HPDE6-E6E7 (cell line): ENCODE data around the gene CDC14A.

ENCODE experiments used
- DNase-seq: peaks from one replicate; pipeline ENCODE4 v3.0.0; 2011; ENCODE audit warnings: missing footprints; ENCODE audit errors: extremely low spot score

Gene CDC14A

GRCh38 chr1:100494393-100495084 is 142.2 kb downstream of the CDC14A start:
- no peak for DNase-seq

- DNase-seq = no peak
These were observed 144.6 kb downstream of the CDC14A start for GRCh38 chr1:100496896-100497295.

DNA sequence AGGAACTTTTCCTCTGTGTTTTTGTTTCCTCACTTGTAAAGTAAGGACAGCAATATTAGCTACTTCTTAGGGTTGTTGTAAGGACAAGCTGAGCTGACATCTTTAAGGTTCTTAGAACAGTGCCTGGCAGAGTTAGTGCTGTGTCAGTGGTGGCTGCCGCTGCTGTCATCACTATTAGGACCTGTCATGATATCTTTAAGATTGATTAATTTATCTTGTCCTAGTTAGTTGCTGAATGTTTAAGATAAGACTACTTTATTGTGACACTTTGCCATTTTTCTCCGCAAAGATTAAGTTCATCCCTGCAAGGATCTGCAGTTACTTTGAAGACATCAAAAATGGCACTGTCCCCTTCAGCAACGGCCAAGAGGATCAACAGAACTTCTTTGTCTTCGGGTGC is 145.5 kb downstream of the CDC14A start:
- DNase-seq = no peak

GRCh38 chr1:100499194-100499811 is 147.0 kb downstream of the CDC14A start:
- no peak for DNase-seq

GRCh38 chr1:100502052-100502792 is 149.9 kb downstream of the CDC14A start:
- DNase-seq = no peak

- no peak for DNase-seq
These were observed 153.9 kb downstream of the CDC14A start for GRCh38 chr1:100506217-100506616.

DNA sequence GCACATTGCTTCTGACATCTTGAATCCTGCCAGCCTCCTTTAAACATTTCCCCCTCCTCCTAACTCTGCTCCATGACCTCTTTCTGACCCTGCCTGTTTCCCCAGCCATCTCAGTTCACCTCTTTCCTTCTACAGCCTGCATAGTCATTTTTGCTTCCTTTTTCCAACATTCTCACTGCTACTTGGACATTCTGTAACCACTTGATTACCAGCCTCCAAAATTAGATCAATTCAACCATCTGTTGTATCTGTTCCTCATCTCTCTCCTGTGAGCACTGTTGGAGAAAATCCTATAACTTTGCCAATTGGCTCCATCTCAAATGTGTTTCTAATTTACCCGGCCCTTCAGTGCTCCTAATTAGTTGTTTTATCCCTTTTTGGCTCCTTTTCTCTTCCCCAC is 158.1 kb downstream of the CDC14A start:
- no peak for DNase-seq

DNA sequence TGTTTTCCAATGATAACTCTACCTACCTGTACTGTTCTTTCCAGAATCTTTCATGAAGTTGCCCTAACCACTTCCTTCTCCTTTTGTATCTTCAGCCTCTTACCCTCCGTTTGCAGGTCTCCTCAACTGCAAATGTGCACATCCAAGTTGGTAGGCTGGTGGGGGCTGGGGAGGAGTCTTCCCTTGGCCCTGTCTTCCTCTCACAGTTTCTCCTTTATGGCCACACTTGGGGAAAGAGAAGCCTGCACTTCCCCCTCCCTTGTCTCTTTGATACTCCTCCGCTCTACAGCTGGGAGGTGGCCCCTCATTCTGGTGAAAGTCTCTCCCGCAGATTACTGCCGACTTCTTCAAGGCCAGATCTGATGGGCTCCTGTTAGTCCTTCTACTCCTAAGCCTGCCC is 158.8 kb downstream of the CDC14A start:
- no peak for DNase-seq

DNA sequence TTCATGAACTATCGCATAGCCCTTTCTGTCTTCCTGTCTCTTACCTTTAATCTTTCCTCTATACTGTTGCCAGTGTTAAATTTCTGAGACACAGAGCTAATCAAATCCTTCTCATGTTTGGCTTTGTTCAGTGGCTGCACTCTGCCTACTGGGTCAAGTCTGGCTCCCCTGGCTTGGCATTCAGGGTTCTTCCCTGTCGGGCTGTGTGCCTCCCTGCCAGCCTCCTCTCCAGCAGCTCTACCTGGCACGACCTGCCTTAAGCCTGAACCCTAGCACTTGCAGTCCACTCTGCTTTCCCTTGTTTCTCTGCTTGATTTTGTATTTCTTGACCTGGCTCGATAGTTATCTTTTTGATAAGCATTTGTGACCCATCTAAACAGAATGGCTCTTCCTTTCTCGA is 159.5 kb downstream of the CDC14A start:
- DNase-seq = no peak

DNA sequence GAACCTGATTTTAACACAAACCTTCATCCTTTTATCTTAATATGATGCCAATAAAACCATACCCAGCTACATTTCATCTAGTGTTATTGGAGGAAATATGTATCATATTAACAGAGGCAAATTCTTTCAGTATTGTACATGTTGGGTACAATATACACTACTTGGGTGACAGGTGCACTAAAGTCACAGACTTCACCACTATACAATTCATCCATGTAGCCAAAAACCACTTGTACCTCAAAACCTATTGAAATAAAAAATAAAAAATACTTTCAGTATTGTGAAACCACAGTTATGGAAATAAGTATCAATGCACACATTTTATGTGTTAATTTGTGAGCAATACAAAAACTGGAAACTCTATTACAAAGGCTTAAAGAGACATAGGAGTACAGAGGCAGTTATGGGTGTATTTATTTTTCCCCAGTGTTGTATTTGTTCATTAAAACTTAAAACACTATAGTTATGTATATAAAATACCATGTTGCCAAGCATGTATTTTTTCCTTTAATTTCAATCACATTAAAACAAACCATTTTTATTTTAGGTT is 160.6 kb downstream of the CDC14A start:
- no peak for DNase-seq

DNA sequence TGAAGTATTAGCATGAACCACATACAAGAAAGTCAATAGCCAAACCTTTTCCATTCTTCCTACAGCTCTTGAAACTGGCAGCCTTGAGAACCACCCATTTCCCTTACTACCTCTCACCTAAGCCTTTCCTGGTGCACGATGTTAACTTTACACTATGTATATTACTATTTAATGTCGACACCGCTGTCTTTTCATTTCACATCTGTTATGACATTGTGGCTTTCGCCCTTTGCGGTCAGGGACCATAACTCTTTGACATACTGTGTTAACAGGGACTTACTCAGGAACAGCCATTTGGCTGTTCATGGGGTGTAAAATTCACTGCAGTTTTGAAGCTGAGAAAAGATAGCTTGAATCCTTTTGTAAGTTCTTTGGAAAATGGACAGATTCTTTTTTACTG is 164.6 kb downstream of the CDC14A start:
- no peak for DNase-seq

DNA sequence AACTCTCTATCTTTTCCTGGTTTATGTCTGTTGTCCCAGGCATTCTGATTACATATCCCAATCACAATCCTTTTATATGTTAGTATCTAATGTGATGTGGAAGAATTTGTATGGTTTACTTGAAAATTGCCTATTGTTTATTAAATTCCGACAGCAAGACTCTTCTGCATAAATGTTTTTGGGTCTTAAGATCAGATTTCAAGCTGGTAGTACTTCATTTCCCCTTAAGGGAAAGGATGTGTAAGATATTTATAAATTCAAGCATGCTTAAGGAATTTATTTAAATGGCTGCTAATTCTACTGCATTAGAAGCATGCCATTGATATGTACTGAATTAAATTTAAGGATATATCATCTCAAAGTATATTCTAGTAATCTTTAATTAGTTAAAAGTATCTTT is 165.2 kb downstream of the CDC14A start:
- no peak for DNase-seq

DNA sequence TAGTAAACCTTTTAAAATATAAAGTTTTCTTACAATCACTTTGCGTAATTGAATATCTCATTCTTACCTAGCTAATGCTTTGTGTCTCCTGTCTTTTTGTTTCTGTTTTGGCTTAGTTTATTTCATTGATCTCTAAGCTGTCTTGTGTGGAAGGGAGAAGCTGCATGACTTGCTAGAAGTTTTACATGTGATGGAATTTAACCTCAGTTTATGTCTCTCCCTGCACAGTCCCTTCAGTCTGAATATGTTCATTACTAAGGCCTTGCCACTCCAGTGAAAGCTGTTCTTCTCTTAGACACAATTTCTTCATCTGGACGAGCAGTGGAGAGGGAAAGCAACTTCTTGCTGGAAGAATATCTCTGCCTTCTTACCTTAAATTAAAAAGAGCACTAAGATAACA is 165.7 kb downstream of the CDC14A start:
- DNase-seq = no peak

GRCh38 chr1:100523038-100523652 is 170.8 kb downstream of the CDC14A start:
- DNase-seq = no peak

DNA sequence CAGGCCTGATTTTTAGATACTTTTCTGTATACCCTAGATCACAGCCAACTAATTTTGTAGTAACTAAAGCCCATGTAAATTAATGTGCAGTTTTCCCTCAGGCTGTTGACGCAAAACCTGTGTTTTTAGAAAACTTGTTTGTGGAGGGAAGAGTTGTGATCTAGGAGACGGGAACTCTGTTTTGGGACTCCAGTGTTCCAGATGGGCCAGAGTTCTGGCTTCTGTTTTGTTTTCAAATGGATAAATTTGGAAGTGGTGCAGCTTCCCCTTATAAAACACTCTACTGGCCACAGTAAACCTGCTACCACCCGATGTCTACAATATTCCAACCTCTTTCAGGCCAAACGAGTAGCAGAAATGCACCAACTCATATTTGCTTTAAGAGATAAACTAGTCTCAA is 172.0 kb downstream of the CDC14A start:
- DNase-seq = no peak

DNA sequence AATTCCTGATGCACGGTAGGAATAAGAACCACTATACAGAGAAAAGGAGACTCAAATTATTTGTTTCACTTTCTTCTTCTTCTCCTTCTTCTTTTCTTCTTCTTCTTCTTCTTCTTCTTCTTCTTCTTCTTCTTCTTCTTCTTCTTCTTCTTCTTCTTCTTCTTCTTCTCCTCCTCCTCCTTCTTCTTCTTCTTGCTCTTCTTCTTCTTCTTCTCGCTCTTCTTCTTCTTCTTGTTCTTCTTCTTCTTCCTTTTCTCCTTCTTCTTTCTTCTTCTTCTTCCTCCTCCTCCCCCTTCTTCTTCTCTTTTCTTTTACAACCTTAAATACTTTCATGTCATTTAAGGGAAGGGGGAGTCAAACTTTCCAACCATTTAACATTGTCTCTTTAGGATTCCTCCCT is 174.6 kb downstream of the CDC14A start:
- DNase-seq = no peak

GRCh38 chr1:100528871-100529270 is 176.6 kb downstream of the CDC14A start:
- no peak for DNase-seq

DNA sequence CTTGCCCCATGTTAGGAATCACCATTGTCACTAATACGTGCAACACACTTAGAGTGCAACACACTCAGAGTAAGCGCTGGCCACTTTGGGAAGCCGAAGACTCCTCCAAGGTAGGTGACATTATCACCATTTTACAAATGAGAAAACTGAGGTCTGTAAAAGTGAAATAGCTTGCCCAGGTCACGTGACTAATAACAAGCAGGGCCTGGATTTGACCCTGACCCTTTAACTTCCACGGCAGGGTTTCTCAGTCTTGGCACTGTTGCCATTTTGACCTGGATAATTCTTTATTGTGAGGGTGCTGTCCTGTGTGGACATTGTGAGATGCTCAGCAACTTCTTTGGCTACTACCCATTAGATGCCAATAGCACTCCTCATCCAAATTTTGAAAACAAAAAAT is 177.8 kb downstream of the CDC14A start:
- DNase-seq = no peak

GRCh38 chr1:100530880-100531487 is 178.7 kb downstream of the CDC14A start:
- no peak for DNase-seq

DNA sequence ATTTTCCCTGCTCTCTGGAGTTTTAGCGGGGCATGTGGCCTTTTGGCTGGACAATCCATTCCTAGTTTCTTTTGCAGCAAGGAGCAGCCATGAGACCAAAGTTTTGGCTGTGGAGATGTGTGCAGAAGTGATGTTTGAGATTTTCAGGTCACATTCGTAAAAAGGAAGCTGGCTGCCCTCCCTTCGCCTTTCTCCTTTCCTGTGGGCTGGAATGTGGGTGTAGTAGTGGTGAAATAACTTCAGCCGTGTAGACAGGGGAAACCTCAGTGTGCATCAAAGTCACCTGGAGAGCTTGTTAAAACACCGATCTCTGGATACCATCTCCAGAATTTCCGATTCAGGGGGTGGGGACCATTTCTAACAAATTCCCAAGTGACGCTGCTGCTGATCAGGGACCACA is 180.3 kb downstream of the CDC14A start:
- no peak for DNase-seq

- no peak for DNase-seq
These were observed 183.0 kb downstream of the CDC14A start for GRCh38 chr1:100535264-100535663.

GRCh38 chr1:100536031-100536430 is 183.7 kb downstream of the CDC14A start:
- no peak for DNase-seq
